Neuronal stem cell (in vitro differentiated cells): ENCODE measurements around the gene ADAMTS15.

Experiments used
- DNase-seq: peaks from one replicate; pipeline ENCODE4 v3.0.0-alpha.2; 2013; ENCODE audit warnings: low spot score
- H2AFZ ChIP-seq: one replicate; pipeline ENCODE4 v1.6.1; 2013; ENCODE audit warnings: mild to moderate bottlenecking, low read length, inconsistent platforms
- H2AK5ac ChIP-seq: 2 replicates; pipeline ENCODE4 v1.6.1; 2013; ENCODE audit warnings: low read depth, mild to moderate bottlenecking, inconsistent platforms, low read length, moderate library complexity, mixed read lengths
- H2BK120ac ChIP-seq: 2 replicates; pipeline ENCODE4 v1.6.1; 2013; ENCODE audit warnings: low read depth, mild to moderate bottlenecking, inconsistent platforms, low read length, moderate library complexity, mixed read lengths
- H2BK12ac ChIP-seq: one replicate; pipeline ENCODE4 v1.6.1; 2013; ENCODE audit warnings: low read length, inconsistent platforms
- H2BK15ac ChIP-seq: 2 replicates; pipeline ENCODE4 v1.6.1; 2013; ENCODE audit warnings: mild to moderate bottlenecking, low read length, inconsistent platforms, mixed read lengths
- H2BK5ac ChIP-seq: one replicate; pipeline ENCODE4 v1.6.1; 2013; ENCODE audit warnings: inconsistent platforms, mild to moderate bottlenecking, low read length, moderate library complexity
- H3K14ac ChIP-seq: one replicate; pipeline ENCODE4 v1.6.1; 2013; ENCODE audit warnings: low read length, inconsistent platforms
- H3K18ac ChIP-seq: 2 replicates; pipeline ENCODE4 v1.6.1; 2013; ENCODE audit warnings: low read length, inconsistent platforms
- H3K23ac ChIP-seq: 2 replicates; pipeline ENCODE4 v1.6.1; 2013; ENCODE audit warnings: low read depth, mild to moderate bottlenecking, mixed read lengths, low read length, inconsistent platforms; ENCODE audit not compliant: poor library complexity
- H3K27ac ChIP-seq: replicated peaks from 3 replicates; pipeline ENCODE4 v1.5.1; 2013; ENCODE audit warnings: low read length, inconsistent platforms
- H3K27me3 ChIP-seq, 3 experiments: 2 replicates each; pipeline ENCODE4 v1.6.1; 2013; ENCODE audit warnings: low read length in 3 of 3, mild to moderate bottlenecking in 2 of 3, inconsistent platforms in 1 of 3, low read depth in 1 of 3, mixed read lengths in 1 of 3, moderate library complexity in 1 of 3; ENCODE audit not compliant: control insufficient read depth in 3 of 3, insufficient read depth in 3 of 3
- H3K36me3 ChIP-seq, 2 donors: replicated peaks in 1 of 2; 2 replicates each; pipeline ENCODE4 v1.6.1; 2013; ENCODE audit warnings: low read length in 2 of 2; ENCODE audit not compliant: control insufficient read depth in 2 of 2, insufficient read depth in 2 of 2
- H3K4ac ChIP-seq: 2 replicates; pipeline ENCODE4 v1.6.1; 2013; ENCODE audit warnings: inconsistent platforms, mild to moderate bottlenecking, low read length, moderate library complexity
- H3K4me1 ChIP-seq, 2 donors: 1 replicate in 1 of 2; 2 replicates in 1 of 2; pipeline ENCODE4 v1.6.1; 2013; ENCODE audit warnings: low read length in 2 of 2, low read depth in 1 of 2; ENCODE audit not compliant: control insufficient read depth in 2 of 2, insufficient read depth in 1 of 2
- H3K4me2 ChIP-seq: one replicate; pipeline ENCODE4 v1.6.1; 2013; ENCODE audit warnings: mild to moderate bottlenecking, low read length, inconsistent platforms; ENCODE audit not compliant: insufficient read depth, poor library complexity, severe bottlenecking
- H3K4me3 ChIP-seq, 2 donors: 2 replicates each; pipeline ENCODE4 v1.5.1; 2013; ENCODE audit warnings: low read length in 2 of 2, mild to moderate bottlenecking in 2 of 2, inconsistent platforms in 1 of 2, moderate library complexity in 1 of 2
- H3K79me1 ChIP-seq: one replicate; pipeline ENCODE4 v1.6.1; 2013; ENCODE audit warnings: low read depth, mild to moderate bottlenecking, inconsistent platforms, low read length, moderate library complexity
- H3K9ac ChIP-seq: one replicate; pipeline ENCODE4 v1.6.1; 2013; ENCODE audit warnings: mild to moderate bottlenecking, low read depth, low read length, inconsistent platforms; ENCODE audit not compliant: poor library complexity
- H3K9me3 ChIP-seq, 2 donors: replicated peaks in 1 of 2; 2 replicates each; pipeline versions ENCODE3 to v1.6.1; 2013; ENCODE audit warnings: low read length in 2 of 2, mild to moderate bottlenecking in 2 of 2, inconsistent platforms in 1 of 2, low read depth in 1 of 2, mixed read lengths in 1 of 2, moderate library complexity in 1 of 2; ENCODE audit not compliant: control insufficient read depth in 2 of 2, insufficient read depth in 1 of 2
- H4K8ac ChIP-seq: one replicate; pipeline ENCODE4 v1.6.1; 2013; ENCODE audit warnings: low read depth, mild to moderate bottlenecking, inconsistent platforms, low read length, moderate library complexity
- H4K91ac ChIP-seq: one replicate; pipeline ENCODE4 v1.6.1; 2013; ENCODE audit warnings: low read length, low read depth, mild to moderate bottlenecking, inconsistent platforms; ENCODE audit not compliant: poor library complexity
- WGBS, 2 donors: extraction: QIAGEN DNeasy Blood & Tissue Kit; methylation state at CpG; one replicate each; pipeline ENCODE4 v1.1.7; 2013; ENCODE audit warnings: missing lambda C conversion rate in 2 of 2, mixed read lengths in 1 of 2; ENCODE audit not compliant: insufficient read length in 2 of 2, insufficient replicate concordance in 1 of 2; ENCODE audit errors: extremely low coverage in 2 of 2; 5-methylcytosine and 5-hydroxymethylcytosine counted together

The ADAMTS15 gene

DNA sequence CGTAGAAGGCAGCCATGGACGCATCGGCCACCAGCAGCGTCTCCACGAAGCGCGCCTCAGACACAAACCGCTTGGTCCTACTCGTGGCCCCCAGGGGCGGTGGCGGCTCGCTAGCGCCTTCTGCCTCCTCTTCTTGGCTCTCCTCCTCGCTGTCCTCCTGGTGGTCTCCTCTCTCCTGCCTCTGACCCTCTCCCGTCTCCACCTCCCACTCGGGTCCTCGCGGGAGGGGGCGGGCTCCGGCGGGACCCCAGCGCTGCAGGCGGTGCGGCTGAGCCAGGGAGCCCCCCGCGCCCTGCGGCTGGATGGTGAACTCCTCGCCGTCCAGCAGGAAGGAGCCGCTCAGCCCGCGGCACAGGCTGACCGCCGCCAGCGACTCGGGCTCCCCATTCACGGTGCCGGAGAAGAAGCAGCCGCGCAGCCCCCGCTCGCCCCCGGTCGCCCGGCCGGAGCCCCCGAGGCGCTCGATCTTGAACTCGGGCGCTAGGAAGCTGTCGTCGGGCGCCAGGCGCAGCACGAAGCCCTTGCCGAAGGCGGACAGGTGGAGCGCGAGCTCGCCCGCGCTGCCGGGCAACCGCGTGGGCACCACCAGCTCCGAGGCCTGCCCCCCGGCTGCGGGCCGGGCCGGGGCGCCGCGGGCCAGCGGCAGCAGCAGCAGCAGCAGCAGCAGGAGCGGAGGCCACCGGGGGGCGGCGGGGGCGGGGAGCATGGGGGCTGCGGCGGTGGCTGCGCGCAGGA is 20.7 kb upstream of the ADAMTS15 start:
- Histone ChIP-seq H3K4me2 (peak overlapping the region; percentile 96), H3K18ac (peak overlapping the region; percentile 85), H2BK5ac (no peak overlapping the region), H3K4me3 (peak overlapping the region; percentile 27 to 74), H3K4me1 (peaks cover 0 to 2% of the 10 kb centered on the region in 2 donors), H3K4ac (no peak overlapping the region), H2BK15ac (no peak overlapping the region), H3K23ac (peak overlapping the region; percentile 75), H3K9ac (peak overlapping the region; percentile 63), H3K14ac (peak overlapping the region; percentile 65), H2BK120ac (peak overlapping the region; percentile 22), H2AK5ac (no peak overlapping the region), H3K27me3 (peaks cover 8 to 86% (median 48%) of the 10 kb centered on the region in 3 experiments), H3K9me3 (no peaks in the 10 kb centered on the region), H2BK12ac (no peak overlapping the region), H3K36me3 (no peaks in the 10 kb centered on the region), H4K8ac (no peak overlapping the region), H4K91ac (no peak overlapping the region), H3K27ac (no peak overlapping the region), H2AFZ (peak overlapping the region; percentile 91), H3K79me1 (no peaks in the 10 kb centered on the region)
- no CpG with 5 or more reads among the region's 84 CpGs for WGBS, 2 donors
- DNase-seq: no peak

DNA sequence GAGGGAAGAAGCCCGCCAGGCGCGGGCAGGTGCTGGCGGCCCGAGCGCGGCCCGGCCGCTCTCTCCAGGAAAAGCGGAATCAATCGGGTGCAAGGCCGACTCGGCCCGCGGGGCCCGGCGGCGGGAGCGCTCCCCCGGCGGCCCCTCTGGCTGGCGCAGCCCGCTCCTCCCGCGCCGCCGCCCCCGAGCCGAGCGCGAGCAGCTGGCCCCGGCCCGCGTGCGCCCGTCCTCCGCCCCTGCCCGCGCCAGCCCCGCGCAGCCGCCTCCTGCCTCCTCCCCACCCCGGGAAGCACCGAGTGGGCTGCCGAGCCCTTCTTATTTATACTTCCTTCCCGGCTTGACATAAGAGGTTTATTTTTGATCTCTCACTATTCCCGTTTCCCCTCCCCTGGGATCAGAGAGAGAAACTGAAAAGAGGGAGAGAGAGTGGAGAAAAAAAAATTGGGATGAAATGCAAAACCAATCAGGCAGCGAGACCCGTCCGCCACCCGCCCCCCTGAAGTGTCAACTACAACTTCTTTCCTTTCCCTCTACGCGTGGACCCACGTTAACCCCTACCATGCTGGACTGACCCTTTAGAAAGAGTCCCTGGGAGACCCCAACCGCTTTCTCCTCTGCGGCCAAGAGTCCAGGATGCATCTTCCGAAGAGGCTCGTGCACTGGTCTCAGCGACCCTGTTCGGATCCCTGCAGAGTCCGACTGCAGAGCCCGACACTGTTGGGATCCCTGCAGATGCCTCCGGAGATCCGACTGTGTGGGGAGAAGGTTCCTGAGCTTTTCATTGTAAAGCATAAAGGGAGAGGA is 19.9 kb upstream of the ADAMTS15 start, which contains the start of gene ADAMTS8:
Gene ADAMTS8 (minus strand): TSS at position 294 of the 804 bp plus-strand sequence. CDS start 323 bp downstream, outside the sequence.
- H3K4me3 ChIP-seq: peak within 1 kb of the TSS; percentile 27 to 74
- WGBS, 2 donors: no CpG with 5 or more reads among the region's 64 CpGs
- peak within 1 kb of the TSS; percentile 63 for H3K9ac ChIP-seq
- H2BK120ac ChIP-seq: peak within 1 kb of the TSS; percentile 22
- H4K91ac ChIP-seq: no peak within 1 kb of the TSS
- no peak within 1 kb of the TSS for H3K27ac ChIP-seq
- H2BK5ac ChIP-seq: no peak within 1 kb of the TSS
- peak within 1 kb of the TSS; percentile 32 for H2BK12ac ChIP-seq
- no peaks in the 10 kb centered on the region for H3K36me3 ChIP-seq
- no peak within 1 kb of the TSS for H3K4ac ChIP-seq
- peak within 1 kb of the TSS; percentile 91 for H2AFZ ChIP-seq
- H2AK5ac ChIP-seq: no peak within 1 kb of the TSS
- no peak within 1 kb of the TSS for H2BK15ac ChIP-seq
- no peaks in the 10 kb centered on the region for H3K79me1 ChIP-seq
- DNase-seq: no peak
- peak within 1 kb of the TSS; percentile 65 for H3K14ac ChIP-seq
- H3K18ac ChIP-seq: peak within 1 kb of the TSS; percentile 85
- no peak within 1 kb of the TSS for H4K8ac ChIP-seq
- peaks cover 0 to 2% of the 10 kb centered on the region in 2 donors for H3K4me1 ChIP-seq
- H3K27me3 ChIP-seq: peaks cover 8 to 78% (median 48%) of the 10 kb centered on the region in 3 experiments
- H3K9me3 ChIP-seq: no peaks in the 10 kb centered on the region
- peak within 1 kb of the TSS; percentile 96 for H3K4me2 ChIP-seq
- peak within 1 kb of the TSS; percentile 75 for H3K23ac ChIP-seq

- Histone ChIP-seq H3K4me3 (no peak overlapping the region), H3K9ac (no peak overlapping the region), H2BK12ac (no peak overlapping the region), H4K91ac (no peak overlapping the region), H3K4ac (no peak overlapping the region), H2BK5ac (no peak overlapping the region), H3K14ac (no peak overlapping the region), H3K27ac (no peak overlapping the region), H2BK15ac (no peak overlapping the region), H3K23ac (no peak overlapping the region), H3K4me1 (no peaks in the 10 kb centered on the region), H2AFZ (no peak overlapping the region), H2AK5ac (no peak overlapping the region), H3K27me3 (peaks cover 8 to 71% (median 48%) of the 10 kb centered on the region in 3 experiments), H4K8ac (no peak overlapping the region), H2BK120ac (no peak overlapping the region), H3K18ac (no peak overlapping the region), H3K79me1 (no peaks in the 10 kb centered on the region), H3K4me2 (no peak overlapping the region), H3K36me3 (no peaks in the 10 kb centered on the region), H3K9me3 (no peaks in the 10 kb centered on the region)
- DNase-seq: no peak
- WGBS, 2 donors: no CpG with 5 or more reads among the region's 2 CpGs
These were observed 19.2 kb upstream of the ADAMTS15 start for GRCh38 chr11:130429120-130429681.

DNA sequence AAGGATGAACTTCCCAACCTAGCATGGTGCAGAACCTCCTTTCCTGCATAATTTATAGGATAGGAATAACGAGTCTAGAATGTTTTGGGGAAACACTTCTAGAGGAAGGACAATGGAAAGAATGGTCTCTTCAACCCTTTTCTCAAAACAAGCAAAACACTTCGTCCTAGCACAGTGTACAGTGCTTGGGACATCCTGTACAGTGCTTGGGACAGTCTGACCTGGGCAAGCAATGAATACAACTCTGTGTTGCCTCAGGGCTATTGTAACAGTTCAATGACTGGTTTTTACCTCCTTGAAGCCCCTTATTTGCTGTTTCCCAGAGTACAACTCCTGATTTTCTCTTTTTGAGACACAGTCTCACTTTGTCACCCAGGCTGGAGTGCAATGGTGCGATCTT is 18.5 kb upstream of the ADAMTS15 start:
- Histone ChIP-seq H3K9me3 (no peaks in the 10 kb centered on the region), H3K4me2 (no peak overlapping the region), H4K91ac (no peak overlapping the region), H3K27me3 (peaks cover 8 to 64% (median 48%) of the 10 kb centered on the region in 3 experiments), H3K27ac (no peak overlapping the region), H3K18ac (no peak overlapping the region), H3K79me1 (no peaks in the 10 kb centered on the region), H3K36me3 (no peaks in the 10 kb centered on the region), H2AFZ (no peak overlapping the region), H2BK5ac (no peak overlapping the region), H2BK12ac (no peak overlapping the region), H2BK120ac (no peak overlapping the region), H3K14ac (no peak overlapping the region), H3K9ac (no peak overlapping the region), H3K4me3 (no peak overlapping the region), H3K23ac (no peak overlapping the region), H4K8ac (no peak overlapping the region), H2BK15ac (no peak overlapping the region), H3K4ac (no peak overlapping the region), H3K4me1 (no peaks in the 10 kb centered on the region), H2AK5ac (no peak overlapping the region)
- DNase-seq: no peak
- WGBS, 2 donors: no CpG with 5 or more reads among the region's 3 CpGs
